GM19372 (cell line): ENCODE measurements around the gene COG8.
A peak's percentile ranks its signal among the peaks of the same experiment; 100 is the strongest.
"Not testable (repeated sequence)": the region's sequence is repeated elsewhere in the genome, so short reads cannot be mapped to it uniquely, and the experiment has no call there.

Experiments used
- ATAC-seq: cut with Tn5 transposase; IDR thresholded peaks from one replicate; pipeline ENCODE4 v1.9.1; 2021; ENCODE audit warnings: mild to moderate bottlenecking, low read depth, moderate library complexity; ENCODE audit not compliant: unreplicated experiment

The COG8 gene

GRCh38 chr16:69319826-69320739 lies 19.3 kb downstream of the COG8 start:
- ATAC-seq: no peak

- no peak for ATAC-seq
Measured at GRCh38 chr16:69319381-69319780, 20.0 kb downstream of the COG8 start.

- ATAC-seq: no peak
Measured at GRCh38 chr16:69318911-69319289, 20.5 kb downstream of the COG8 start.

GRCh38 chr16:69318177-69318910 lies 21.0 kb downstream of the COG8 start:
- no peak for ATAC-seq

- no peak for ATAC-seq
Measured at GRCh38 chr16:69316595-69317034, 22.7 kb downstream of the COG8 start.

- no peak for ATAC-seq
Measured at GRCh38 chr16:69315486-69316311, 23.7 kb downstream of the COG8 start.

GRCh38 chr16:69314534-69314933 lies 24.8 kb downstream of the COG8 start:
- no peak for ATAC-seq

- ATAC-seq: no peak
Measured at GRCh38 chr16:69313469-69313868, 25.9 kb downstream of the COG8 start.

GRCh38 chr16:69311533-69312387 lies 27.6 kb downstream of the COG8 start:
- peak; percentile 44 for ATAC-seq

- peak; percentile 96 for ATAC-seq
Measured at GRCh38 chr16:69310653-69311532, 28.5 kb downstream of the COG8 start, which contains the start of gene VPS4A. Gene VPS4A (plus strand): TSS chr16:69311350. CDS start chr16:69311512, 162 bp downstream.

GRCh38 chr16:69309316-69309715 lies 30.0 kb downstream of the COG8 start:
- ATAC-seq: no peak

- no peak for ATAC-seq
Measured at GRCh38 chr16:69307856-69308255, 31.5 kb downstream of the COG8 start.

GRCh38 chr16:69307091-69307490 lies 32.3 kb downstream of the COG8 start:
- ATAC-seq: no peak

- ATAC-seq: no peak
Measured at GRCh38 chr16:69306031-69306430, 33.3 kb downstream of the COG8 start.

- ATAC-seq: no peak
Measured at GRCh38 chr16:69302301-69302700, 37.1 kb downstream of the COG8 start.

GRCh38 chr16:69301861-69302260 lies 37.5 kb downstream of the COG8 start:
- ATAC-seq: no peak

- no peak for ATAC-seq
Measured at GRCh38 chr16:69301187-69301586, 38.2 kb downstream of the COG8 start.

GRCh38 chr16:69298261-69298660 lies 41.1 kb downstream of the COG8 start:
- ATAC-seq: no peak

- not testable (repeated sequence) for ATAC-seq
Measured at GRCh38 chr16:69296771-69297170, 42.6 kb downstream of the COG8 start.
